ENCODE results near the gene ZNF3.

DNA sequence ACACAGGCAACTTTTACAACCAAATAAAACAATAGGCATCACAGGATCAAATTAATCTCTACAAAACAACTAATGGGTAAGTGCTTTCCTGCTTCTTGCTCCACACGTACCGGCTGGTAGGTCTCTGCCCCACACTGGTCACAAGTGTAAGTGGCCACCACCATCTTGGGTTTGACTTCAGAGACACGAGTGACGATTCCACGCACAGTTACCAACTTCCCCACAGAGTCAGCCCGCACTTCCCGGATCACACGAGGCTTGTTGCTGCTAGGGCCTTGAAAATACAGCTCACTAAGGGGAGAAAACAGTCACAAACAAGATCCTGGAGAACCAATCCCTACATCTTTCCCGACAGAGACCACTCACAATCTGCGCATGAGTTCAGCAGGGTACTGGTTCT, 17.4 kb upstream of the ZNF3 start:
- TF ChIP-seq, protein P1, sequence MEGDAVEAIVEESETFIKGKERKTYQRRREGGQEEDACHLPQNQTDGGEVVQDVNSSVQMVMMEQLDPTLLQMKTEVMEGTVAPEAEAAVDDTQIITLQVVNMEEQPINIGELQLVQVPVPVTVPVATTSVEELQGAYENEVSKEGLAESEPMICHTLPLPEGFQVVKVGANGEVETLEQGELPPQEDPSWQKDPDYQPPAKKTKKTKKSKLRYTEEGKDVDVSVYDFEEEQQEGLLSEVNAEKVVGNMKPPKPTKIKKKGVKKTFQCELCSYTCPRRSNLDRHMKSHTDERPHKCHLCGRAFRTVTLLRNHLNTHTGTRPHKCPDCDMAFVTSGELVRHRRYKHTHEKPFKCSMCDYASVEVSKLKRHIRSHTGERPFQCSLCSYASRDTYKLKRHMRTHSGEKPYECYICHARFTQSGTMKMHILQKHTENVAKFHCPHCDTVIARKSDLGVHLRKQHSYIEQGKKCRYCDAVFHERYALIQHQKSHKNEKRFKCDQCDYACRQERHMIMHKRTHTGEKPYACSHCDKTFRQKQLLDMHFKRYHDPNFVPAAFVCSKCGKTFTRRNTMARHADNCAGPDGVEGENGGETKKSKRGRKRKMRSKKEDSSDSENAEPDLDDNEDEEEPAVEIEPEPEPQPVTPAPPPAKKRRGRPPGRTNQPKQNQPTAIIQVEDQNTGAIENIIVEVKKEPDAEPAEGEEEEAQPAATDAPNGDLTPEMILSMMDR (IDR thresholded peaks at IDR 0.05), result no peak
- TF ChIP-seq POLR2AphosphoS5 (IDR thresholded peaks at IDR 0.05; ENCODE audit: insufficient read depth in 1 of 2, low read depth in 1 of 2) (no peak), POLR2A (IDR thresholded peaks at IDR 0.05) (no peak)
